Measurements from ENCODE around the gene ZNF335. TPM values are rescaled to one million over a fixed set of nuclear protein-coding genes. Genes with fewer than 3 reads are reported as not detected.

ZNF335 gene
- total and polyA plus RNA-seq, 2 of the 13 experiments (the other 11 are each of a cell fraction or from before 2014, with no cell fraction given), result 9.7 to 13.7 TPM

GRCh38 chr20:45993197-45993951 lies 21.4 kb upstream of the ZNF335 start (continued):
- TF ChIP-seq AHDC1 (CRISPR knock-in tag; IDR thresholded peaks at IDR 0.05; ENCODE audit: borderline replicate concordance) (no peak), CEBPG (CRISPR knock-in tag; IDR thresholded peaks at IDR 0.05) (peak; percentile 70)

- Histone ChIP-seq H2AFZ (ENCODE audit: low read length) (no peak overlapping the region), H4K20me1 (ENCODE audit: insufficient read depth, low read length) (no peaks in the 10 kb centered on the region), H3K4me3 (replicated peaks in 1 of 3; ENCODE audit: insufficient read depth in 1 of 3, low read depth in 2 of 3, low read length in 3 of 3) (no peak overlapping the region), H3K4me1 (ENCODE audit: insufficient read depth, low read length) (peaks cover 13% of the 10 kb centered on the region), H3K4me2 (ENCODE audit: low read depth, low read length) (no peak overlapping the region), H3K27me3 (ENCODE audit: control insufficient read depth in 1 of 2, insufficient read depth in 2 of 2, low read length in 2 of 2) (peaks cover under 1 to 6% of the 10 kb centered on the region in 2 experiments; a peak in 2 of 5 replicates), H3K27ac (ENCODE audit: extremely low read length, insufficient read depth, low read length) (no peak overlapping the region), H3K79me2 (ENCODE audit: insufficient read depth, low read length) (no peaks in the 10 kb centered on the region), H3K36me3 (replicated peaks in 1 of 2; ENCODE audit: control insufficient read depth in 1 of 2, insufficient read depth in 2 of 2, low read length in 2 of 2) (no peaks in the 10 kb centered on the region), H3K9me3 (ENCODE audit: low read length) (no peaks in the 10 kb centered on the region), H3K9ac (ENCODE audit: insufficient read depth, low read depth, low read length) (no peak overlapping the region)
- intact Hi-C loops (cut with micrococcal nuclease; ENCODE audit: unreplicated experiment), result no loop called here
- no peak for FAIRE-seq
- no TSS peak for BruUV-seq (replicated peaks)
- ChIA-PET POLR2A (no interaction called here), CTCF (ENCODE audit: low intra/inter-chr PET ratio, low total read pairs) (no interaction called here)
- in situ Hi-C loops (cut with HindIII; ENCODE audit: extremely low pct_ligation_motif_present, low pct_unique_long_range_greater_than_20kb), result no loop called here
- WGBS (ENCODE audit: low lambda C conversion rate), result 8% methylated on average over 3 of the region's 3 CpGs
- ATAC-seq, result no peak
- no peak for DNase-seq (ENCODE audit: low spot score)
- no peak for TF ChIP-seq CREB3 (CRISPR knock-in tag; IDR thresholded peaks at IDR 0.05)
- no peak for TF ChIP-seq ZNF616 (CRISPR knock-in tag; IDR thresholded peaks at IDR 0.05; ENCODE audit: low read depth)
- no peak for TF ChIP-seq HNF1A (IDR thresholded peaks at IDR 0.05; ENCODE audit: low read depth)
- TF ChIP-seq HNF1A (CRISPR knock-in tag; IDR thresholded peaks at IDR 0.05; ENCODE audit: borderline replicate concordance), result no peak
- no peak for TF ChIP-seq ZFX (CRISPR knock-in tag; IDR thresholded peaks at IDR 0.05; ENCODE audit: low read depth)
- TF ChIP-seq NBN (conservative IDR thresholded peaks at IDR 0.05), result no peak
- no peak for TF ChIP-seq ZNF724P (CRISPR knock-in tag; IDR thresholded peaks at IDR 0.05; ENCODE audit: borderline replicate concordance)
- TF ChIP-seq ELF1 (CRISPR knock-in tag; IDR thresholded peaks at IDR 0.05), result no peak
- TF ChIP-seq IKZF1 (IDR thresholded peaks at IDR 0.05), result no peak
- TF ChIP-seq FOSL2 (CRISPR knock-in tag; IDR thresholded peaks at IDR 0.05), result no peak
These were observed 19.6 kb upstream of the ZNF335 start for GRCh38 chr20:45991616-45992015.

Data from HepG2 (cell line).